Trophoblast cell (in vitro differentiated cells and primary cell): ENCODE results near the gene ALKBH6.
A peak's percentile ranks its signal among the peaks of the same experiment; 100 is the strongest.

Experiments
- DNase-seq, 2 donors: peaks; one replicate each; pipeline ENCODE4 v3.0.0-alpha.2; 2016
- H2AFZ ChIP-seq: 2 replicates; pipeline ENCODE4 v1.6.1; 2013; ENCODE audit warnings: low read length, moderate library complexity, mild to moderate bottlenecking; ENCODE audit not compliant: insufficient read depth, poor library complexity
- H2AK5ac ChIP-seq: 2 replicates; pipeline ENCODE4 v1.6.1; 2013; ENCODE audit warnings: mild to moderate bottlenecking, low read length
- H2BK120ac ChIP-seq: 2 replicates; pipeline ENCODE4 v1.6.1; 2013; ENCODE audit warnings: low read length, mild to moderate bottlenecking, moderate library complexity; ENCODE audit not compliant: insufficient read depth, poor library complexity
- H2BK12ac ChIP-seq: 2 replicates; pipeline ENCODE4 v1.6.1; 2013; ENCODE audit warnings: mild to moderate bottlenecking, low read length, moderate library complexity
- H2BK5ac ChIP-seq: 2 replicates; pipeline ENCODE4 v1.6.1; 2013; ENCODE audit warnings: low read length, low read depth, moderate library complexity, mild to moderate bottlenecking; ENCODE audit not compliant: poor library complexity
- H3K14ac ChIP-seq: 2 replicates; pipeline ENCODE4 v1.6.1; 2013; ENCODE audit warnings: mild to moderate bottlenecking, low read length
- H3K18ac ChIP-seq: 2 replicates; pipeline ENCODE4 v1.6.1; 2013; ENCODE audit warnings: mild to moderate bottlenecking, low read length
- H3K23ac ChIP-seq: 2 replicates; pipeline ENCODE4 v1.6.1; 2013; ENCODE audit warnings: low read length
- H3K27ac ChIP-seq: 2 replicates; pipeline ENCODE4 v1.5.1; 2013; ENCODE audit warnings: low read depth, mild to moderate bottlenecking, inconsistent platforms, low read length, moderate library complexity
- H3K27me3 ChIP-seq: 2 replicates; pipeline ENCODE4 v1.6.1; 2013; ENCODE audit warnings: inconsistent platforms, mild to moderate bottlenecking, low read length, moderate library complexity; ENCODE audit not compliant: insufficient read depth
- H3K36me3 ChIP-seq, 2 experiments: 1 replicate in 1 of 2; 2 replicates in 1 of 2; pipeline ENCODE4 v1.6.1; 2013; ENCODE audit warnings: low read length in 2 of 2, mild to moderate bottlenecking in 2 of 2, moderate library complexity in 1 of 2; ENCODE audit not compliant: insufficient read depth in 2 of 2, control insufficient read depth in 1 of 2
- H3K4ac ChIP-seq: 2 replicates; pipeline ENCODE4 v1.6.1; 2013; ENCODE audit warnings: low read depth, mild to moderate bottlenecking, low read length, moderate library complexity
- H3K4me1 ChIP-seq, 2 experiments: 1 replicate in 1 of 2; 2 replicates in 1 of 2; pipeline ENCODE4 v1.6.1; 2013; ENCODE audit warnings: low read length in 2 of 2, mild to moderate bottlenecking in 2 of 2, moderate library complexity in 1 of 2; ENCODE audit not compliant: insufficient read depth in 2 of 2, control insufficient read depth in 1 of 2
- H3K4me2 ChIP-seq: 2 replicates; pipeline ENCODE4 v1.6.1; 2013; ENCODE audit warnings: inconsistent platforms, mild to moderate bottlenecking, low read length, moderate library complexity
- H3K4me3 ChIP-seq: 2 replicates; pipeline ENCODE4 v1.5.1; 2013; ENCODE audit warnings: mild to moderate bottlenecking, low read depth, low read length, inconsistent platforms
- H3K79me1 ChIP-seq: one replicate; pipeline ENCODE4 v1.6.1; 2013; ENCODE audit warnings: low read length
- H3K79me2 ChIP-seq: 2 replicates; pipeline ENCODE4 v1.6.1; 2013; ENCODE audit warnings: low read length, mild to moderate bottlenecking; ENCODE audit not compliant: control insufficient read depth, insufficient read depth, poor library complexity
- H3K9ac ChIP-seq: 2 replicates; pipeline ENCODE4 v1.6.1; 2013; ENCODE audit warnings: mild to moderate bottlenecking, low read length
- H3K9me3 ChIP-seq: 2 replicates; pipeline ENCODE4 v1.6.1; 2013; ENCODE audit warnings: low read depth, mild to moderate bottlenecking, control low read depth, inconsistent platforms, low read length; ENCODE audit not compliant: insufficient read depth
- H4K12ac ChIP-seq: 2 replicates; pipeline ENCODE4 v1.6.1; 2013; ENCODE audit warnings: low read depth, mild to moderate bottlenecking, low read length, moderate library complexity
- H4K8ac ChIP-seq: 2 replicates; pipeline ENCODE4 v1.6.1; 2013; ENCODE audit warnings: low read depth, mild to moderate bottlenecking, low read length, moderate library complexity
- H4K91ac ChIP-seq: one replicate; pipeline ENCODE4 v1.6.1; 2013; ENCODE audit warnings: low read depth, mild to moderate bottlenecking, low read length, moderate library complexity
- WGBS: extraction: QIAGEN DNeasy Blood & Tissue Kit; methylation state at CpG from one replicate; pipeline ENCODE4 v1.1.7; 2013; ENCODE audit warnings: missing lambda C conversion rate; ENCODE audit not compliant: insufficient read length, insufficient coverage; ENCODE audit errors: extremely low coverage; 5-methylcytosine and 5-hydroxymethylcytosine counted together

Gene ALKBH6

DNA sequence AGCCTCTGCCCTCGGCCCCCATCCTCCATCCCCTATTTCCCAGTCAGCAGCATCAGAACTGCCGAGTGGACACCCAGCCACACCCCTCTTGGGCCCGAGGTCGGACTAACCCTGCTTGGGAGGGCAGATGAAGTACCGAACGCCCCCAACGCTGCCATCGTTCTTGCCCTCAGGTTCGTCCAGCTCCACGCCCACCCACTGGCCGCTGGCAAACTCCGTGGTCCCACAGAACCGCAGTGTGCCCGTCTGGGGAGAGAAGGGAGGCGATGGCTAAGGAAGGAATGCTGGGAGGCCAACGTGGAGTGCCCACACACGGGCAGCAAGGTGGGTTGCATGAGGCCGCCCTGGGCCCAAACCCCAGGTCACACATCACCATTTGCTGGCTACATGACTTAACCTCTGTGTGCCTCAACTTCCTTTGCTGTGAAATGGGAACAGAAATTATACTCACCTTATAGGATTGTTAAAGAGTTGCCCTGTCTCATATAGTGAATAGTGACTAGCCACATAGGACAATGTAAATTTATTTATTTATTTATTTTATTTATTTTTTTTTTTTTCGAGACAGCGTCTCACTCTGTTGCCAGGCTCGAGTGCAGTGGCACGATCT, 5.2 kb upstream of the ALKBH6 start:
- Histone ChIP-seq H3K9ac (no peak overlapping the region), H4K12ac (no peak overlapping the region), H3K23ac (no peak overlapping the region), H2BK120ac (no peak overlapping the region), H4K8ac (no peak overlapping the region), H3K4me1 (peaks cover 5 to 7% of the 10 kb centered on the region in 2 experiments), H3K9me3 (no peaks in the 10 kb centered on the region), H3K36me3 (peaks cover 21 to 24% of the 10 kb centered on the region in 2 experiments), H2AK5ac (no peak overlapping the region), H3K27me3 (no peaks in the 10 kb centered on the region), H3K4me3 (no peak overlapping the region), H2BK12ac (no peak overlapping the region), H2BK5ac (no peak overlapping the region), H2AFZ (no peak overlapping the region), H3K27ac (no peak overlapping the region), H3K14ac (no peak overlapping the region), H3K4ac (no peak overlapping the region), H4K91ac (no peak overlapping the region), H3K4me2 (no peak overlapping the region), H3K79me1 (peaks cover 3% of the 10 kb centered on the region), H3K79me2 (no peaks in the 10 kb centered on the region), H3K18ac (no peak overlapping the region)
- WGBS = no CpG with 5 or more reads among the region's 22 CpGs
- DNase-seq = no peak

DNA sequence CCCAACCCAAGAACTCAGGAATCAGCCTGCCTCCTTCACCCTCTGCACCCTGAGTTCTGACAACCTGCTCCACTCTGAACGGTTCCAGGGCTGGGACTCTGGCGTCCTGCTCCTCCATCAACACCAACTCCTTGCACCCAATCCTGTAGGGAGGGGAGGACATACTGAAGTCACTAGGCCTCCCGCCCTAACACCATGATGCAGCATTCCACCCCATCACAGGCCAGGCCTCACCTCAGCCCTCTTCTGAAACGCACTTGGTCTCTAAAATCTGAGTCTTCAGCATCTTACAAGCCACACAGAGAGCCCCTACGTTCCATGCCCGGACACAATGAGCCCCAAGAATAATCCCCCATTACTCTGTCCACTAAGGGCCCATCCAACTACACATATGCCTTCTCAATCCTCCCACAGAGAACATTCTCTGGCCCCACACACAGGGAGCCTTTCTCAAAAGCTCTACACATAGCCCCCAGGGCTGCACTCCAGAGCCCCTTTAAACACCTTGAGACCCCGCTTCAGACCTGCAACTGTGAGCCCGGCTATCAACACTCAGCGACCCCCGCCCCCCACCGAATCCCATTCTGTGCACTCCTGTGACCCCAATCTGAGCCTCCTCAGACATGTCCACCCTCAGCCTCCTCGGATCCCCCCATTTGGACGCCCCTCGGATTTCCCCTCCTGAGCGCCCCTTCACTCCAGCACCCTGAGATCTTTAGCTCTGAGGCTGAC, 567 bp downstream of the ALKBH6 start:
- H3K9ac ChIP-seq = peak overlapping the region; percentile 78
- peaks cover 7% of the 10 kb centered on the region for H3K79me1 ChIP-seq
- peak overlapping the region; percentile 52 for H4K91ac ChIP-seq
- no peak overlapping the region for H3K23ac ChIP-seq
- H2AK5ac ChIP-seq = no peak overlapping the region
- peak overlapping the region; percentile 25 for H3K4ac ChIP-seq
- DNase-seq = no peak
- no peak overlapping the region for H3K18ac ChIP-seq
- no peak overlapping the region for H3K27ac ChIP-seq
- no peaks in the 10 kb centered on the region for H3K27me3 ChIP-seq
- no peaks in the 10 kb centered on the region for H3K9me3 ChIP-seq
- H3K4me3 ChIP-seq = peak overlapping the region; percentile 74
- H3K4me1 ChIP-seq = peaks cover 17 to 21% of the 10 kb centered on the region in 2 experiments
- H3K79me2 ChIP-seq = peaks cover 3% of the 10 kb centered on the region
- H3K4me2 ChIP-seq = peak overlapping the region; percentile 82
- no peak overlapping the region for H2BK120ac ChIP-seq
- peak overlapping the region; percentile 12 for H4K12ac ChIP-seq
- peak overlapping the region; percentile 73 for H4K8ac ChIP-seq
- H2AFZ ChIP-seq = peak overlapping the region; percentile 13
- H2BK12ac ChIP-seq = no peak overlapping the region
- no peak overlapping the region for H2BK5ac ChIP-seq
- H3K36me3 ChIP-seq = peaks cover 6 to 11% of the 10 kb centered on the region in 2 experiments
- no CpG with 5 or more reads among the region's 15 CpGs for WGBS
- peak overlapping the region; percentile 38 for H3K14ac ChIP-seq

DNA sequence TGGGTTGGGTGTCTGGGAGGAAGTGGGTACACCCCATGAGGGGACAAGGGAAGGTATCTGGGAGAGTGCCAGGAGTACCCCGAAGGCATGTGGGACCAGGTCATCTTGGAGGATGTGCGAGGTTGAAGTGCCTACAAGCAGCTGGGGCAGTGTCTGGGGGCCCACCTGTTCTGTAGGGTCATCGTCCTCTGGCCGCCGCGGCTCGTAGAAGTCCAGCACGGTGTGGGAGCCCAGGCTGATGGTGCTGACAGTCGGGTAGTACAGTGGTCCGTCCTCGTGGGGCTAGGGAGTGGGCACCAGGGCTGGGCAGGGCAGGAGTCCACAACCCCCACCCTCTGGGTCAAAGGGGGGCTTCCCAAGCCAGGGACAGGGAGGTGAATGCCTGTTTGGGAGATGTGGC, 3.6 kb downstream of the ALKBH6 start:
- H3K4me1 ChIP-seq = peaks cover 23 to 27% of the 10 kb centered on the region in 2 experiments
- H2BK120ac ChIP-seq = no peak overlapping the region
- no peaks in the 10 kb centered on the region for H3K36me3 ChIP-seq
- no peak overlapping the region for H2BK12ac ChIP-seq
- no peak overlapping the region for H3K9ac ChIP-seq
- no peak overlapping the region for H4K8ac ChIP-seq
- peaks cover 13% of the 10 kb centered on the region for H3K79me1 ChIP-seq
- H3K14ac ChIP-seq = no peak overlapping the region
- H3K27ac ChIP-seq = no peak overlapping the region
- peaks cover 8% of the 10 kb centered on the region for H3K79me2 ChIP-seq
- no peak overlapping the region for H3K4ac ChIP-seq
- H4K12ac ChIP-seq = no peak overlapping the region
- no peaks in the 10 kb centered on the region for H3K9me3 ChIP-seq
- H3K4me2 ChIP-seq = no peak overlapping the region
- no peak for DNase-seq
- H2BK5ac ChIP-seq = no peak overlapping the region
- H3K4me3 ChIP-seq = no peak overlapping the region
- H2AFZ ChIP-seq = no peak overlapping the region
- no peak overlapping the region for H4K91ac ChIP-seq
- no peak overlapping the region for H3K23ac ChIP-seq
- no peak overlapping the region for H3K18ac ChIP-seq
- H2AK5ac ChIP-seq = no peak overlapping the region
- no CpG with 5 or more reads among the region's 11 CpGs for WGBS
- H3K27me3 ChIP-seq = no peaks in the 10 kb centered on the region

GRCh38 chr19:36009633-36010379, 4.2 kb downstream of the ALKBH6 start:
- Histone ChIP-seq H3K18ac (no peak overlapping the region), H4K8ac (peak overlapping the region; percentile 90), H3K27me3 (no peaks in the 10 kb centered on the region), H2BK5ac (no peak overlapping the region), H3K79me2 (peaks cover 8% of the 10 kb centered on the region), H3K4me1 (peaks cover 21 to 24% of the 10 kb centered on the region in 2 experiments), H3K36me3 (peaks cover 0 to 2% of the 10 kb centered on the region in 2 experiments), H2AFZ (peak overlapping the region; percentile 28), H3K79me1 (peaks cover 13% of the 10 kb centered on the region), H3K27ac (no peak overlapping the region), H3K4ac (no peak overlapping the region), H3K9ac (no peak overlapping the region), H3K4me3 (peak overlapping the region; percentile 62), H2AK5ac (peak overlapping the region; percentile 21), H2BK120ac (no peak overlapping the region), H3K4me2 (peak overlapping the region; percentile 88), H3K9me3 (no peaks in the 10 kb centered on the region), H2BK12ac (no peak overlapping the region), H4K12ac (peak overlapping the region; percentile 54), H3K23ac (no peak overlapping the region), H3K14ac (no peak overlapping the region), H4K91ac (peak overlapping the region; percentile 20)
- no CpG with 5 or more reads among the region's 15 CpGs for WGBS
- DNase-seq = no peak
